ENCODE measurements around the gene UQCR11.
A peak's percentile ranks its signal among the peaks of the same experiment; 100 is the strongest.

The UQCR11 gene

GRCh38 chr19:1568320-1569019 is 36.8 kb downstream of the UQCR11 start, which contains the start of gene MEX3D:
TSS of gene MEX3D (minus strand) at chr19:1568325. CDS start at chr19:1568058, 267 bp downstream.
- DNase-seq (ENCODE audit: low spot score), result no peak
- TF ChIP-seq CTCF (IDR thresholded peaks at IDR 0.05), result no peak
- peak within 1 kb of the TSS in 1 of 2 donors; percentile 91 for H3K27ac ChIP-seq
- peak within 1 kb of the TSS; percentile 81 for H3K4me3 ChIP-seq

GRCh38 chr19:1567848-1568227 is 37.4 kb downstream of the UQCR11 start:
- H3K4me3 ChIP-seq, result peak overlapping the region; percentile 81
- DNase-seq (ENCODE audit: low spot score), result no peak
- no peak for TF ChIP-seq CTCF (IDR thresholded peaks at IDR 0.05)
- peak overlapping the region in 1 of 2 donors; percentile 91 for H3K27ac ChIP-seq

- Histone ChIP-seq H3K27ac (peak overlapping the region; percentile 60 to 91), H3K4me3 (peak overlapping the region; percentile 81)
- TF ChIP-seq CTCF (IDR thresholded peaks at IDR 0.05), result no peak
- DNase-seq (ENCODE audit: low spot score), result no peak
These were observed 38.0 kb downstream of the UQCR11 start for GRCh38 chr19:1567116-1567847.

- Histone ChIP-seq H3K27ac (peak overlapping the region; percentile 60 to 91), H3K4me3 (peak overlapping the region; percentile 81)
- no peak for TF ChIP-seq CTCF (IDR thresholded peaks at IDR 0.05)
- DNase-seq (ENCODE audit: low spot score), result peak; percentile 82
These were observed 38.7 kb downstream of the UQCR11 start for GRCh38 chr19:1566392-1567115.

- DNase-seq (ENCODE audit: low spot score), result no peak
- Histone ChIP-seq H3K27ac (no peak overlapping the region), H3K4me3 (no peak overlapping the region)
- TF ChIP-seq CTCF (IDR thresholded peaks at IDR 0.05), result no peak
These were observed 42.0 kb downstream of the UQCR11 start for GRCh38 chr19:1563251-1563650.

GRCh38 chr19:1561236-1561842 is 43.9 kb downstream of the UQCR11 start:
- DNase-seq (ENCODE audit: low spot score), result no peak
- H3K27ac ChIP-seq, result no peak overlapping the region
- no peak for TF ChIP-seq CTCF (IDR thresholded peaks at IDR 0.05)

More at GRCh38 chr19:1561236-1561842, 43.9 kb downstream of the UQCR11 start:
- no peak overlapping the region for H3K4me3 ChIP-seq
